Esophagus (tissue), 2 donors: ENCODE measurements around the gene CD248. TPM values are rescaled to one million over a fixed set of nuclear protein-coding genes. Genes with fewer than 3 reads are reported as not detected.
"Not testable (repeated sequence)": the region's sequence is repeated elsewhere in the genome, so short reads cannot be mapped to it uniquely, and the experiment has no call there.

Experiments used
- H3K27ac ChIP-seq, 2 donors: one replicate each; pipeline ENCODE4 v1.5.1; 2013; ENCODE audit warnings: low read depth in 2 of 2, mild to moderate bottlenecking in 2 of 2, inconsistent platforms in 1 of 2, low read length in 1 of 2, moderate library complexity in 1 of 2
- H3K27me3 ChIP-seq, 2 donors: one replicate each; pipeline ENCODE4 v1.6.1; 2013; ENCODE audit warnings: low read length in 2 of 2, control low read depth in 1 of 2, mild to moderate bottlenecking in 1 of 2; ENCODE audit not compliant: insufficient read depth in 2 of 2, control insufficient read depth in 1 of 2
- H3K36me3 ChIP-seq, 2 donors: one replicate each; pipeline ENCODE4 v1.6.1; 2013; ENCODE audit warnings: low read length in 1 of 2; ENCODE audit not compliant: control insufficient read depth in 2 of 2, insufficient read depth in 2 of 2
- H3K4me1 ChIP-seq, 2 donors: one replicate each; pipeline ENCODE4 v1.6.1; 2013; ENCODE audit warnings: low read length in 1 of 2; ENCODE audit not compliant: control insufficient read depth in 2 of 2, insufficient read depth in 2 of 2
- H3K4me3 ChIP-seq, 2 donors: one replicate each; pipeline ENCODE4 v1.5.1; 2013; ENCODE audit warnings: low read length in 2 of 2, mild to moderate bottlenecking in 2 of 2, low read depth in 1 of 2, moderate library complexity in 1 of 2
- H3K9me3 ChIP-seq, 2 donors: one replicate each; pipeline ENCODE4 v1.6.1; 2013; ENCODE audit warnings: mild to moderate bottlenecking in 2 of 2, low read depth in 1 of 2, low read length in 1 of 2, moderate library complexity in 1 of 2; ENCODE audit not compliant: control insufficient read depth in 2 of 2, insufficient read depth in 1 of 2
- WGBS, 2 donors: extraction: QIAGEN DNeasy Blood & Tissue Kit; methylation state at CpG; one replicate each; pipeline ENCODE4 v1.1.7; 2013; 5-methylcytosine and 5-hydroxymethylcytosine counted together
- polyA plus RNA-seq, 2 donors: library from polyadenylated mRNA; stranded (reverse); fragments of 200-250 nt; gene quantifications; one replicate each; pipeline ENCODE4 v1.2.3, GENCODE V29; 2013
- donor health status: healthy with polysubstance abuse.
- donor health status: Bipolar disorder and iron deficiency.

The CD248 gene
- polyA plus RNA-seq, 2 donors = 1.4 to 3.3 TPM

- Histone ChIP-seq H3K9me3 (no peaks in the 10 kb centered on the region), H3K4me3 (no peak overlapping the region), H3K27me3 (no peaks in the 10 kb centered on the region), H3K36me3 (peaks cover 0 to 14% of the 10 kb centered on the region in 2 donors), H3K4me1 (peaks cover 3 to 9% of the 10 kb centered on the region in 2 donors), H3K27ac (no peak overlapping the region)
- 13 to 14% methylated on average over 35 of the region's 35 CpGs for WGBS, 2 donors
Observed at GRCh38 chr11:66282468-66283455, 34.1 kb downstream of the CD248 start.

GRCh38 chr11:66281776-66282467, 34.9 kb downstream of the CD248 start:
- H3K4me1 ChIP-seq = peaks cover 5 to 9% of the 10 kb centered on the region in 2 donors
- peaks cover 0 to 14% of the 10 kb centered on the region in 2 donors for H3K36me3 ChIP-seq
- no peaks in the 10 kb centered on the region for H3K9me3 ChIP-seq
- WGBS, 2 donors = 34 to 37% methylated on average over 20 of the region's 20 CpGs
- no peaks in the 10 kb centered on the region for H3K27me3 ChIP-seq
- H3K27ac ChIP-seq = no peak overlapping the region
- no peak overlapping the region for H3K4me3 ChIP-seq

- Histone ChIP-seq H3K27me3 (no peaks in the 10 kb centered on the region), H3K9me3 (no peaks in the 10 kb centered on the region), H3K4me1 (peaks cover 5 to 8% of the 10 kb centered on the region in 2 donors), H3K27ac (no peak overlapping the region), H3K4me3 (no peak overlapping the region), H3K36me3 (peaks cover 0 to 15% of the 10 kb centered on the region in 2 donors)
- WGBS, 2 donors = 84 to 87% methylated on average over 6 of the region's 6 CpGs
Observed at GRCh38 chr11:66281001-66281400, 35.8 kb downstream of the CD248 start.

GRCh38 chr11:66280428-66280827, 36.4 kb downstream of the CD248 start:
- peaks cover 5 to 7% of the 10 kb centered on the region in 2 donors for H3K4me1 ChIP-seq
- no peak overlapping the region for H3K27ac ChIP-seq
- 74 to 78% methylated on average over 14 of the region's 14 CpGs for WGBS, 2 donors
- H3K9me3 ChIP-seq = no peaks in the 10 kb centered on the region
- H3K4me3 ChIP-seq = no peak overlapping the region
- H3K27me3 ChIP-seq = no peaks in the 10 kb centered on the region
- peaks cover 0 to 19% of the 10 kb centered on the region in 2 donors for H3K36me3 ChIP-seq

GRCh38 chr11:66279092-66279734, 37.6 kb downstream of the CD248 start:
- Histone ChIP-seq H3K4me1 (peaks cover 5 to 7% of the 10 kb centered on the region in 2 donors), H3K4me3 (no peak overlapping the region), H3K9me3 (no peaks in the 10 kb centered on the region), H3K36me3 (peaks cover 3 to 20% of the 10 kb centered on the region in 2 donors), H3K27me3 (no peaks in the 10 kb centered on the region), H3K27ac (no peak overlapping the region)
- 72% methylated on average over 15 of the region's 15 CpGs for WGBS, 2 donors

GRCh38 chr11:66278363-66279091, 38.3 kb downstream of the CD248 start:
- H3K27ac ChIP-seq = no peak overlapping the region
- 1 to 3% methylated on average over 19 to 45 of the region's 45 CpGs for WGBS, 2 donors
- peaks cover 5 to 7% of the 10 kb centered on the region in 2 donors for H3K4me1 ChIP-seq
- no peaks in the 10 kb centered on the region for H3K27me3 ChIP-seq
- H3K9me3 ChIP-seq = no peaks in the 10 kb centered on the region
- peak overlapping the region in 1 of 2 donors; percentile 32 for H3K4me3 ChIP-seq
- H3K36me3 ChIP-seq = peaks cover 10 to 26% of the 10 kb centered on the region in 2 donors

GRCh38 chr11:66277471-66278362, 39.1 kb downstream of the CD248 start, which contains the start of gene CNIH2:
CNIH2 (plus strand) TSS chr11:66278175; CDS start chr11:66278457, 282 bp downstream.
- Histone ChIP-seq H3K27ac (peak within 1 kb of the TSS in 1 of 2 donors; percentile 3), H3K36me3 (peaks cover 18 to 34% of the 10 kb centered on the region in 2 donors), H3K4me3 (peak within 1 kb of the TSS in 1 of 2 donors; percentile 32), H3K4me1 (peaks cover 5 to 7% of the 10 kb centered on the region in 2 donors), H3K27me3 (no peaks in the 10 kb centered on the region), H3K9me3 (no peaks in the 10 kb centered on the region)
- 4 to 5% methylated on average over 57 to 84 of the region's 84 CpGs for WGBS, 2 donors

- peaks cover 18 to 40% of the 10 kb centered on the region in 2 donors for H3K36me3 ChIP-seq
- not testable (repeated sequence) for H3K27ac ChIP-seq, H3K4me1 ChIP-seq, H3K9me3 ChIP-seq, H3K27me3 ChIP-seq, H3K4me3 ChIP-seq
- WGBS, 2 donors = 59 to 73% methylated on average over 4 of the region's 4 CpGs
Observed at GRCh38 chr11:66277064-66277463, 39.8 kb downstream of the CD248 start.
